Muscle of leg (tissue), 16 donors: ENCODE data around the gene USP15. TPM values are rescaled to one million over a fixed set of nuclear protein-coding genes. Genes with fewer than 3 reads are reported as not detected.

Experiments
- DNase-seq: peaks from one replicate; pipeline ENCODE4 v3.0.0; 2013
- H3K27ac ChIP-seq: one replicate; pipeline ENCODE4 v1.5.1; 2013; ENCODE audit warnings: mild to moderate bottlenecking, low read length, control low read depth
- H3K27me3 ChIP-seq: one replicate; pipeline ENCODE4 v1.6.1; 2013; ENCODE audit warnings: low read length; ENCODE audit not compliant: control insufficient read depth, insufficient read depth
- H3K36me3 ChIP-seq: one replicate; pipeline ENCODE4 v1.6.1; 2013; ENCODE audit warnings: low read length; ENCODE audit not compliant: control insufficient read depth, insufficient read depth
- H3K4me1 ChIP-seq: one replicate; pipeline ENCODE4 v1.6.1; 2013; ENCODE audit warnings: low read length; ENCODE audit not compliant: control insufficient read depth, insufficient read depth
- H3K4me3 ChIP-seq: one replicate; pipeline ENCODE4 v1.5.1; 2013; ENCODE audit warnings: low read length, control low read depth
- H3K9me3 ChIP-seq: replicated peaks from 2 replicates; pipeline ENCODE4 v1.6.1; 2013; ENCODE audit warnings: low read depth, low read length; ENCODE audit not compliant: control insufficient read depth
- WGBS: methylation state at CpG from one replicate; pipeline ENCODE4 v1.1.5; 2013; ENCODE audit warnings: missing lambda C conversion rate; ENCODE audit not compliant: insufficient coverage; 5-methylcytosine and 5-hydroxymethylcytosine counted together
- long read RNA-seq, 11 donors: transcript quantifications; one replicate each; lab custom pipeline, GENCODE V29; 2026
- polyA plus RNA-seq, 8 donors: library from polyadenylated mRNA; unstranded; fragments of 120-200 nt; gene quantifications; one replicate each; pipeline versions ENCODE4 v1.2.1 to v1.2.3, GENCODE V29; 2013; ENCODE audit warnings: inconsistent platforms in 1 of 8, low replicate concordance in 1 of 8; ENCODE audit not compliant: insufficient read length in 8 of 8, insufficient read depth in 1 of 8
- total RNA-seq: library from RNA; stranded (reverse); fragments of 120-200 nt; gene quantifications from one replicate; pipeline ENCODE4 v1.2.4, GENCODE V29; 2013

Gene USP15
- total RNA-seq = 50.5 TPM
- 10 to 100 TPM; 27.2 to 42.0 (median 34.2) TPM for polyA plus RNA-seq
- long read RNA-seq, donor 1, partial matches to known transcripts = 0 of 1 reads
- long read RNA-seq, donor 1, other reads (novel, unspliced or antisense) = 0 of 1 reads
- long read RNA-seq, donor 2, full-length matches to known transcripts = 1 of 1 reads
- long read RNA-seq, donor 2, partial matches to known transcripts = 0 of 1 reads
- long read RNA-seq, donor 2, other reads (novel, unspliced or antisense) = 0 of 1 reads
- long read RNA-seq, donor 3, full-length matches to known transcripts = 4 of 11 reads
- long read RNA-seq, donor 3, partial matches to known transcripts = 7 of 11 reads
- long read RNA-seq, donor 3, other reads (novel, unspliced or antisense) = 0 of 11 reads
- long read RNA-seq, donor 4, full-length matches to known transcripts = 5 of 5 reads
- long read RNA-seq, donor 4, partial matches to known transcripts = 0 of 5 reads
- long read RNA-seq, donor 4, other reads (novel, unspliced or antisense) = 0 of 5 reads
- long read RNA-seq, donor 5, full-length matches to known transcripts = 8 of 14 reads
- long read RNA-seq, donor 5, partial matches to known transcripts = 6 of 14 reads
- long read RNA-seq, donor 5, other reads (novel, unspliced or antisense) = 0 of 14 reads
- long read RNA-seq, donor 6, full-length matches to known transcripts = 13 of 13 reads
- long read RNA-seq, donor 6, partial matches to known transcripts = 0 of 13 reads
- long read RNA-seq, donor 6, other reads (novel, unspliced or antisense) = 0 of 13 reads
- long read RNA-seq, donor 7, full-length matches to known transcripts = 9 of 9 reads
- long read RNA-seq, donor 7, partial matches to known transcripts = 0 of 9 reads
- long read RNA-seq, donor 7, other reads (novel, unspliced or antisense) = 0 of 9 reads
- long read RNA-seq, donor 8, full-length matches to known transcripts = 3 of 3 reads
- long read RNA-seq, donor 8, partial matches to known transcripts = 0 of 3 reads
- long read RNA-seq, donor 8, other reads (novel, unspliced or antisense) = 0 of 3 reads
- long read RNA-seq, donor 9, full-length matches to known transcripts = 6 of 6 reads
- long read RNA-seq, donor 9, partial matches to known transcripts = 0 of 6 reads
- long read RNA-seq, donor 9, other reads (novel, unspliced or antisense) = 0 of 6 reads
- long read RNA-seq, donor 10, full-length matches to known transcripts = 6 of 6 reads
- long read RNA-seq, donor 10, partial matches to known transcripts = 0 of 6 reads
- long read RNA-seq, donor 10, other reads (novel, unspliced or antisense) = 0 of 6 reads
- long read RNA-seq, donor 11, full-length matches to known transcripts = 4 of 4 reads
- long read RNA-seq, donor 11, partial matches to known transcripts = 0 of 4 reads
- long read RNA-seq, donor 11, other reads (novel, unspliced or antisense) = 0 of 4 reads

DNA sequence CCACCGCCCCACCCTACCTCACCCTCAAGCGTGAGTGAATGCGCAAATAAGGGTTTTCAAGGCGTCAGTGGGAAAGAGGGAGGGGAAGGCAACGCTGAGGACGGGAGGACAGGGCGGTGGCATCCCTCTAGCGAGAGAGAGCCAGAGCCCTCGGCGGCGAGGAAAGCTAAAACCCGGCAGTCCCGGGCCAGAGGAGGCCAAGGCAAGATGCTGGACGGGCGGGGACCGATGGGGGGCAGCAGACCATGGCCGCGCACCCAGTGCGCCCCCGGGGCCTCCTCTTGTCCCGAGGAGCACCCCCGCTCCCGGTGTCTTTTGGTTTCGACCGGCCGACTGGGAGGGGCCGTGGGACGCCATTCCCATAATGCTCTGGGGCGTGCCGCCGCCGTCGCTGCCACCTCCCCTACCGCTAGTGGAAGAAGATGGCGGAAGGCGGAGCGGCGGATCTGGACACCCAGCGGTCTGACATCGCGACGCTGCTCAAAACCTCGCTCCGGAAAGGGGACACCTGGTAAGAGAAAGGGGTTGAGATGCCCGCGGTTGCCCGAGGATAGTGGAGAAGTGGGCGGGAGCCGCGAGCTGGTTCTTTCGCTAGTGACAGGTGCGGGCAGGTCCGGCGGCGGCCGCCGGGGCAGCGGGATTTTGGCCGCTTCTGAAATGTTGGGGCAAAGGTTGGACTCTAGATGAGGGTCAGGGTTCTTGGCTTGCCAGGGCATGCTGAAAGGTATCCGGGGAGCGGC lies at the start of gene USP15:
Gene USP15, plus strand, starts transcription at position 412 of the 740 bp plus-strand sequence. Its CDS starts 11 bp downstream, at position 423.
- Histone ChIP-seq H3K4me3 (peak within 1 kb of the TSS; percentile 90), H3K27me3 (no peaks in the 10 kb centered on the region), H3K36me3 (no peaks in the 10 kb centered on the region), H3K27ac (peak within 1 kb of the TSS; percentile 94), H3K9me3 (no peaks in the 10 kb centered on the region), H3K4me1 (no peaks in the 10 kb centered on the region)
- under 1% methylated on average over 58 of the region's 61 CpGs for WGBS
- peak; percentile 99 for DNase-seq

DNA sequence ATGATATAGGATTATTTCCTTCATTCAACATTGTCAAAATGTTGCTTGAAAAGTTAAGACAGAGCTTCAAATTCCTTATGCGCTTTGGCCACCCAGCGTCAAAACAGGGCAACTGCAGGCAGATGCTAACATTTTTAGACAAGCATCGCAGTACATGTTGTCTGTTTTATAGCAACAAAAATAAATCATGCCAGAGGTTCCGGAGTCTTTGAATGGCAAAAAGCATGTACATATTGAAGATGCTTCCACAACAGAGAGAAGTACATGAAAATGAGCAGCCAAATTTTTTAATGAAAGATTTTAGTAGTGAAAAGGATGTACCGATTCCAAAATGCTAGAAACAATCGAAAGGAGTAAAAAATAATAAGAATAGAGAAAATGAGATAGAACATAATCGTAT lies 49.8 kb upstream of the USP15 start:
- peak; percentile 38 for DNase-seq
- H3K4me3 ChIP-seq = no peak overlapping the region
- H3K4me1 ChIP-seq = no peaks in the 10 kb centered on the region
- H3K36me3 ChIP-seq = no peaks in the 10 kb centered on the region
- no peaks in the 10 kb centered on the region for H3K27me3 ChIP-seq
- no peak overlapping the region for H3K27ac ChIP-seq
- WGBS = 42% methylated on average over 2 of the region's 7 CpGs
- no peaks in the 10 kb centered on the region for H3K9me3 ChIP-seq

DNA sequence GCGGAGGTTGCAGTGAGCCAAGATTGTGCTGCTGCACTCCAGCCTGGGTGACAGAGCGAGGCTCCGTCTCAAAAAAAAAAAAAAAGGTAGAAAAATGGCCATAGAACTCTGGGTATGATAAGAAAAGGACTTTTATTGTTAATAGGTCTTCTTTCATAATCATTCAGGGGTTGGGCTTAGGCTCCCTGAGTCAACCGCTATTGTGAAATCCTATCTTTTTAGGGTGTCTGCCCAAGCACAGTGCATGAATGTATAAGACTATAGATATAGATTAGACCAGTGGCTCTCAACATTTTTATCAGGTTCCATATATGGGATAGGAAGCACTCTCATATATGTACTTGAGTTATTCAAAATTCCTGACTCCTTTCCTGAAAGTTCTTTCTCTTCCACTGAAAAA lies 48.7 kb upstream of the USP15 start:
- DNase-seq = no peak
- no peak overlapping the region for H3K4me3 ChIP-seq
- H3K4me1 ChIP-seq = no peaks in the 10 kb centered on the region
- WGBS = 100% methylated on average over 1 of the region's 4 CpGs
- H3K36me3 ChIP-seq = no peaks in the 10 kb centered on the region
- H3K9me3 ChIP-seq = no peaks in the 10 kb centered on the region
- no peaks in the 10 kb centered on the region for H3K27me3 ChIP-seq
- no peak overlapping the region for H3K27ac ChIP-seq

DNA sequence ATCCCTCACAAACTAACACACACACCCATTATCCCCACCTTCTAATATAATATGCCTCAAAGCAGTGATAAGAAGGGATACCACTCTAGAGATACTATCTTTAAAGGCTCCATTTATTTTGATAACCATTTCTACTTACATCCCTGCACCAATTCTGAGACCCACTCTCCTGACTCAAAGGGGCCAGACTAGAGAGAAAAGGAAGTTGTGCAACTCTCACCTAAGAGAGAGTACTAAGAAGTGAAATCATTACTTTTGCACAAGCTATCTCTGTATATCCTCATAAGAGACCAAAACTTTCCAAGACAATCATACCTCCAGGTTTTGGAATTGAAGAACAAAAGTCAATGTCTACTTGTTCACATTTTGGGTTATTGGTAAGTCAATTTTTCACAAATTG lies 45.4 kb upstream of the USP15 start:
- DNase-seq = no peak
- Histone ChIP-seq H3K27ac (no peak overlapping the region), H3K4me3 (no peak overlapping the region), H3K36me3 (no peaks in the 10 kb centered on the region), H3K4me1 (no peaks in the 10 kb centered on the region), H3K27me3 (no peaks in the 10 kb centered on the region), H3K9me3 (no peaks in the 10 kb centered on the region)

DNA sequence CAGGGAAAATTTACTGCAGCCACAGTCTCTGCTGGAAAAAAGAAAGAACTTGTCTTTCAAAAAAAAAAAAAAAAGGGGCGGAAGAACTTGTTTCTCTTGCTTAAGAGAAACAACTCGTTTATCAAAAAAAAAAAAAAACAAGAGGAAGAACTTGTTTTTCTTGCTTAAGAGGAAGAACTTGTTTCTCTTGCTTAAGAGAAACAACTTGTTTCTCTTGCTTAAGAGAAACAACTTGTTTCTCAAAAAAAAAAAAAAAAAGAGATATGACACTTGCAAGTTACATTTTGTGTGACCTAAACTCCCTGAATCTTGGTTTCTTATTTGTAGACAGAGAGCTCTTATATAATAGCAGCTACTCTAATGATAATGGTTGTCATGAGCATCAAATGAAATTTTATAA lies 44.7 kb upstream of the USP15 start:
- DNase-seq = peak; percentile 3
- no peaks in the 10 kb centered on the region for H3K36me3 ChIP-seq
- no peak overlapping the region for H3K27ac ChIP-seq
- no peaks in the 10 kb centered on the region for H3K4me1 ChIP-seq
- H3K9me3 ChIP-seq = no peaks in the 10 kb centered on the region
- WGBS = no CpG with 5 or more reads among the region's 2 CpGs
- H3K4me3 ChIP-seq = no peak overlapping the region
- H3K27me3 ChIP-seq = no peaks in the 10 kb centered on the region

DNA sequence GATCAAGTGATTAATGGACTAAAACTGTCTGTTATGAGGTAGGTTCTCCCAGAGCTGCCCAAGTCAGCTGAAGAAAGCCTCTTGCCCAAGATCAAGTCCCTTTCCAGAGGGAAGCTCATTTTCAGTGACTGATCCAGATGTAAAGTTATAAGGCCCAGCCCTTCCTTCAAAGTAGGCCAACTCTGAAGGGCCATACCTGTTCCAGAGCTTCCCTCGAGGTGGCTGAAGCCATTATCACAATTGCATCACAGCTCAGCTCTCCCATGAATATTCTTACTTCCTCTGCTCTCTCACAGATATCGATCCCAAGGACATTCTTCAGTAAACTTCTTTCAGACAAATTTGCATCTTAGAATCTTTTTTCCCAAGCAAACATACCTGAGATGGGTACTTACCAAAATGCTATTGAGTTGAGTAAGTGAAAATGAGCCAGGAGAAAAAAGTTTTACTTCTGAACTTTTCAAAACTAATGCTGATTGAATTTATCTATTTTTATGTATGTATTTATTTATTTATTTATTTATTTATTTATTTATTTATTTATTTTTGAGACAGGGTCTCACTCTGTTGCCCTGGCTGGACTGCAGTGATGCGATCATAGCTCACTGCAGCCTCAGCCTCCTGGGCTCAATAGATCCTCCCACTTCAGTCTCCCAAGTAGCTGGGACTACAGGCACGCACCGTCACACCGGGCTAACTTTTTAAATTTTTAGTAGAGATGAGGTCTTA lies 42.6 kb upstream of the USP15 start:
- WGBS = no CpG with 5 or more reads among the region's 6 CpGs
- no peak for DNase-seq
- Histone ChIP-seq H3K9me3 (no peaks in the 10 kb centered on the region), H3K4me3 (no peak overlapping the region), H3K27ac (no peak overlapping the region), H3K27me3 (no peaks in the 10 kb centered on the region), H3K4me1 (no peaks in the 10 kb centered on the region), H3K36me3 (no peaks in the 10 kb centered on the region)

DNA sequence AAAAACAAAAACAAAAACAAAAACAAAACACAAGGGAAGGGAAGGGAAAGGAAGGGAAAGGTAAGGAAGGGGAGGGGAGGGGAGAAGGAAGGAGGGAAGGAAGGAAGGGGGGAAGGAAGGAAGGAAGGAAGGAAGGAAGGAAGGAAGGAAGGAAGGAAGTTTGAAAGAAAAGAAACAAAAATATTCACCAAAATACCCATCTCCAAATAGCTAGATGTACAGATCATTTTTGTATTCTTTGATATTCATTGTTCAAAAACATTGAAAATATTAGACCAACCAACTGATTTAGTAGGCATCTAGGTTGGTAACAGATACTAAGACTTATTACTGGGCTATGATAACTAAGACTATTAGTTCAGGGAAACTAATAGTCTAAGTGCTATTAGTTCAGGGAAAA lies 39.1 kb upstream of the USP15 start:
- no peak for DNase-seq
- Histone ChIP-seq H3K4me3 (no peak overlapping the region), H3K4me1 (no peaks in the 10 kb centered on the region), H3K9me3 (no peaks in the 10 kb centered on the region), H3K36me3 (no peaks in the 10 kb centered on the region), H3K27ac (no peak overlapping the region), H3K27me3 (no peaks in the 10 kb centered on the region)

DNA sequence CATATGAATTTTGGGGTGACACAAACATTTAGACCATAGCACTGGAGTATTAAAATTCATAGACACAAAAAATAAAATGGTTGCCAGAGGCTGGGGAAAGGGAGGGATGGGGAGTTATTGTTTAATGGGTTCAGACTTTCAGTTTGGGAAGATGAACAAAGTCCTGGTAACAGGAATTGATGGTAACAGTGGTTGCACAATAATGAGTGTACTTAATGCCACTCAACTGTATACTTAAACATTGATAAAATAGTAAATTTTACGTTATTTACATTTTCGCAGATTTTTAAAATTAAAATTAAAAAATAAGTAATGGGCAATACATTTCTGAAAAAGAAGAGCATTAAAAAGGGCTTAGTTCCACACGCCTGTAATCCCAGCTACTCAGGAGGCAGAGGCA lies 35.6 kb upstream of the USP15 start:
- Histone ChIP-seq H3K27me3 (no peaks in the 10 kb centered on the region), H3K4me1 (no peaks in the 10 kb centered on the region), H3K9me3 (no peaks in the 10 kb centered on the region), H3K36me3 (no peaks in the 10 kb centered on the region), H3K27ac (no peak overlapping the region), H3K4me3 (no peak overlapping the region)
- 60% methylated on average over 1 of the region's 3 CpGs for WGBS
- no peak for DNase-seq

DNA sequence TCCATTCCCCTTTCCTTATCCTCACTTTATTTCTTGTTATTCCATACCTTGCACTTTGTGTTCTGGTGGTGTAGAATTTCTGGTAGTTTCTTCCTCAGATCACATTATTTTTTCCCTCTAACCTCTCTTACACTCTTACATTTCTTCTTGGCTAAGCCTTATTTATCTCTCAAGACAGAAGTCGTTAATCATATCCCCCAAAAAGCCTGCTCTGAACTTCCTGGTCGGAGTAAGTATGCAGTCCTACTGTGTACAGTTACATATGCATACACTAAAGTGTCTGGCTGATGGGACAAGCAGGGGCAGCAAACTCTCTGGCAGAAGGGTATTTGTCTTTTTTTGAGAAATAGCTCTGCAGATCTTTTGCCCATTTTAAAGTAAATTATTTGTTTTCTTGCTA lies 33.1 kb upstream of the USP15 start:
- Histone ChIP-seq H3K9me3 (no peaks in the 10 kb centered on the region), H3K36me3 (no peaks in the 10 kb centered on the region), H3K27ac (no peak overlapping the region), H3K4me3 (no peak overlapping the region), H3K4me1 (no peaks in the 10 kb centered on the region), H3K27me3 (no peaks in the 10 kb centered on the region)
- DNase-seq = no peak
- 100% methylated on average over 1 of the region's 2 CpGs for WGBS
